Activated B cell treated with CpG ODN at 0.5 μM for 24 hours (primary cell): ENCODE results near the gene NBPF3. TPM values are rescaled to one million over a fixed set of nuclear protein-coding genes. Genes with fewer than 3 reads are reported as not detected.
"Not testable (repeated sequence)": the region's sequence is repeated elsewhere in the genome, so short reads cannot be mapped to it uniquely, and the experiment has no call there.

ENCODE experiments used
- ATAC-seq: fragments of 200-7000 bp; cut with Tn5 transposase; one replicate; pipeline ENCODE4 v1.10.0; 2021; ENCODE audit warnings: low read depth, mild to moderate bottlenecking, moderate library complexity
- CTCF ChIA-PET: fragments of 350-600 bp; sonication (Branson Sonifier 250); formaldehyde crosslinking; loops from one replicate; lab custom pipeline; 2021; ENCODE audit warnings: antibody characterized with exemption; lab: Charles Lee
- POLR2A ChIA-PET: fragments of 350-600 bp; sonication (Branson Sonifier 250); formaldehyde crosslinking; loops from one replicate; lab custom pipeline; 2021; ENCODE audit warnings: antibody characterized with exemption; lab: Charles Lee
- DNase-seq: peaks from one replicate; pipeline ENCODE4 v3.0.0; 2022
- H3K27ac Mint-ChIP-seq: one replicate; pipeline ENCODE4 v1.8.0; 2020; ENCODE audit warnings: mixed read lengths
- H3K27me3 Mint-ChIP-seq: one replicate; pipeline ENCODE4 v1.8.0; 2021; ENCODE audit warnings: mixed read lengths
- H3K36me3 Mint-ChIP-seq: one replicate; pipeline ENCODE4 v1.8.0; 2021; ENCODE audit warnings: low read depth, mixed read lengths
- H3K4me1 Mint-ChIP-seq: one replicate; pipeline ENCODE4 v1.8.0; 2021; ENCODE audit warnings: mixed read lengths
- H3K4me3 Mint-ChIP-seq: one replicate; pipeline ENCODE4 v1.8.0; 2020; ENCODE audit warnings: mild to moderate bottlenecking, mixed read lengths
- H3K9me3 Mint-ChIP-seq: one replicate; pipeline ENCODE4 v1.8.0; 2020; ENCODE audit warnings: mixed read lengths
- intact Hi-C: fragments of 100-400 bp; cut with micrococcal nuclease; formaldehyde crosslinking; loops from one replicate; pipeline ENCODE4 v1.15.1; 2024
- total RNA-seq: library from RNA; stranded (reverse); gene quantifications from 2 replicates; pipeline ENCODE4 v1.2.3, GENCODE V29; 2022
- TF ChIP-seq, protein P1 (sequence below): fragments of 200-600 bp; IDR thresholded peaks from one replicate; pipeline ENCODE4 v1.8.0; 2022; ENCODE audit warnings: antibody characterized with exemption, mild to moderate bottlenecking

The NBPF3 gene
- total RNA-seq, 1 donor from 2014 or later = 4.3 TPM

- Mint-ChIP-seq H3K27me3 (peaks cover 9% of the 10 kb centered on the region), H3K4me1 (peaks cover 16% of the 10 kb centered on the region), H3K9me3 (no peaks in the 10 kb centered on the region), H3K4me3 (peak overlapping the region; percentile 76), H3K36me3 (no peaks in the 10 kb centered on the region), H3K27ac (no peak overlapping the region)
- TF ChIP-seq, protein P1, sequence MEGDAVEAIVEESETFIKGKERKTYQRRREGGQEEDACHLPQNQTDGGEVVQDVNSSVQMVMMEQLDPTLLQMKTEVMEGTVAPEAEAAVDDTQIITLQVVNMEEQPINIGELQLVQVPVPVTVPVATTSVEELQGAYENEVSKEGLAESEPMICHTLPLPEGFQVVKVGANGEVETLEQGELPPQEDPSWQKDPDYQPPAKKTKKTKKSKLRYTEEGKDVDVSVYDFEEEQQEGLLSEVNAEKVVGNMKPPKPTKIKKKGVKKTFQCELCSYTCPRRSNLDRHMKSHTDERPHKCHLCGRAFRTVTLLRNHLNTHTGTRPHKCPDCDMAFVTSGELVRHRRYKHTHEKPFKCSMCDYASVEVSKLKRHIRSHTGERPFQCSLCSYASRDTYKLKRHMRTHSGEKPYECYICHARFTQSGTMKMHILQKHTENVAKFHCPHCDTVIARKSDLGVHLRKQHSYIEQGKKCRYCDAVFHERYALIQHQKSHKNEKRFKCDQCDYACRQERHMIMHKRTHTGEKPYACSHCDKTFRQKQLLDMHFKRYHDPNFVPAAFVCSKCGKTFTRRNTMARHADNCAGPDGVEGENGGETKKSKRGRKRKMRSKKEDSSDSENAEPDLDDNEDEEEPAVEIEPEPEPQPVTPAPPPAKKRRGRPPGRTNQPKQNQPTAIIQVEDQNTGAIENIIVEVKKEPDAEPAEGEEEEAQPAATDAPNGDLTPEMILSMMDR = no peak
- ChIA-PET CTCF (no interaction called here), POLR2A (no interaction called here)
- DNase-seq (no peak), ATAC-seq (peak; percentile 31)
- intact Hi-C loops = no loop called here
Measured at GRCh38 chr1:21397813-21398188, 42.1 kb upstream of the NBPF3 start.

DNA sequence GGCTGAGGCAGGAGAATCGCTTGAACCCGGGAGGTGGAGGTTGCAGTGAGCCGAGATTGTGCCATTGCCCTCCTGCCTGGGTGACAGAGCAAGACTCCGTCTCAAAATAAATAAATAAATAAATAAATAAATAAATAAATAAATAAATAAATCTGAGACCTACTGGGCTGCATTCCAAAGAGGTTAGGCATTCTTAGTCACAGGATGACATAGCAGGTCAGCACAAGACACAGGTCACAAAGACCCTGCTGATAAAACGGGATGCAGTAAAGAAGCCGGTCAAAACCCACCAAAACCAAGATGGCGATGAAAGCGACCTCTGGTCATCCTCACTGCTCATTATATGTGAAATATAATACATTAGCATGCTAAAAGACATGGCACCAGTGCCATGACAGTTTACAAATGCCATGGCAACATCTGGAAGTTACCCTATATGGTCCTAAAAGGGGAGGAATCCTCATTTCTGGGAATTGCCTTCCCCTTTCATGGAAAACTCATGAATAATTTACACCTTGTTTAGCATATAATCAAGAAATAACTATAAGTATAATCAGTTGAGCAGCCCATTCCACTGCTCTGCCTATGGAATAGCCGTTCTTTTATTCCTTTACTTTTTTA, 38.1 kb upstream of the NBPF3 start:
- intact Hi-C loops, CTCF ChIA-PET, POLR2A ChIA-PET, H3K4me1 Mint-ChIP-seq, H3K36me3 Mint-ChIP-seq, H3K4me3 Mint-ChIP-seq, DNase-seq, ATAC-seq, H3K9me3 Mint-ChIP-seq, H3K27ac Mint-ChIP-seq: not testable (repeated sequence)
- H3K27me3 Mint-ChIP-seq = peaks cover 11% of the 10 kb centered on the region

- no peaks in the 10 kb centered on the region for H3K36me3 Mint-ChIP-seq
- intact Hi-C loops = no loop called here
- no peak for DNase-seq
- no peak overlapping the region for H3K27ac Mint-ChIP-seq
- POLR2A ChIA-PET = no interaction called here
- CTCF ChIA-PET = no interaction called here
- peaks cover 6% of the 10 kb centered on the region for H3K27me3 Mint-ChIP-seq
- no peaks in the 10 kb centered on the region for H3K9me3 Mint-ChIP-seq
- no peaks in the 10 kb centered on the region for H3K4me1 Mint-ChIP-seq
- TF ChIP-seq, protein P1 = no peak
- no peak for ATAC-seq
- no peak overlapping the region for H3K4me3 Mint-ChIP-seq
Measured at GRCh38 chr1:21406659-21407058, 33.3 kb upstream of the NBPF3 start.

DNA sequence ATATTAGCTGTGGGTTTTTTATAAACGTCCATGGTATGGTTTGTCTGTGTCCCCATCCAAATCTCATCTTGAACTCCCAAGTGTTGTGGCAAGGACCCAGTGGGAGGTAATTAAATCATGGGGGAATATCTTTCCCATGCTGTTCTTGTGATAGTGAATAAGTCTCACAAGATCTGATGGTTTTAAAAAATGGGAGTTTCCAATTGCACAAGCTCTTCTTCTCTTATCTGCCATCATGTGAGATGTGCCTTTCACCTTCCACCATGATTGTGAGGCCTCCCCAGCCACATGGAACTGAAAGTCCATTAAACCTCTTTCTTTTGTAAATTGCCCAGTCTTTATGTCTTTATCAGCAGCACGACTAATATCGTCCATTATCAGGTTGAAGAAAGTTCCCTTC, 30.0 kb upstream of the NBPF3 start:
- POLR2A ChIA-PET, H3K4me1 Mint-ChIP-seq, H3K27me3 Mint-ChIP-seq, DNase-seq, H3K27ac Mint-ChIP-seq, H3K36me3 Mint-ChIP-seq, CTCF ChIA-PET, ATAC-seq, H3K9me3 Mint-ChIP-seq, H3K4me3 Mint-ChIP-seq, intact Hi-C loops: not testable (repeated sequence)

- TF ChIP-seq, protein P1 = no peak
- Mint-ChIP-seq H3K4me1 (no peaks in the 10 kb centered on the region), H3K4me3 (no peak overlapping the region), H3K36me3 (no peaks in the 10 kb centered on the region), H3K9me3 (no peaks in the 10 kb centered on the region), H3K27ac (no peak overlapping the region), H3K27me3 (peaks cover 11% of the 10 kb centered on the region)
- ChIA-PET POLR2A (no interaction called here), CTCF (no interaction called here)
- DNase-seq = no peak
- no peak for ATAC-seq
- intact Hi-C loops = no loop called here
Measured at GRCh38 chr1:21414015-21414414, 25.9 kb upstream of the NBPF3 start.

DNA sequence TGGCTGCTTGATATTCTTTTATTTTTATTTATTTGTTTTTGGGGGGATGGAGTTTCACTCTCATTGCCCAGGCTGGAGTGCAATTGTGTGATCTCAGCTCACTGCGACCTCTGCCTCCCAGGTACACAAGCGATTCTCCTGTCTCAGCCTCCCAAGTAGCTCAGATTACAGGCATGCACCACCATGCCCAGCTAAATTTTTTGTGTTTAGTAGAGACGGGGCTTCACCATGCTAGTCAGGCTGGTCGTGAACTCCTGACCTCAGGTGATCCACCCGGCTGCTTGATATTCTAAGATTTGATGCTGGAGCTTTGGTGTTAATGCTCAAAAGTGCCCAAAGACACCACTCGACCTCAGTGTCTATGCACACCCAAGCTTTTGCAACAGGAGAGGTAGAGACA, 19.6 kb upstream of the NBPF3 start:
- peaks cover 16% of the 10 kb centered on the region for H3K27me3 Mint-ChIP-seq
- H3K9me3 Mint-ChIP-seq, CTCF ChIA-PET, intact Hi-C loops, H3K4me3 Mint-ChIP-seq, H3K4me1 Mint-ChIP-seq, DNase-seq, H3K36me3 Mint-ChIP-seq, POLR2A ChIA-PET, ATAC-seq, H3K27ac Mint-ChIP-seq: not testable (repeated sequence)

DNA sequence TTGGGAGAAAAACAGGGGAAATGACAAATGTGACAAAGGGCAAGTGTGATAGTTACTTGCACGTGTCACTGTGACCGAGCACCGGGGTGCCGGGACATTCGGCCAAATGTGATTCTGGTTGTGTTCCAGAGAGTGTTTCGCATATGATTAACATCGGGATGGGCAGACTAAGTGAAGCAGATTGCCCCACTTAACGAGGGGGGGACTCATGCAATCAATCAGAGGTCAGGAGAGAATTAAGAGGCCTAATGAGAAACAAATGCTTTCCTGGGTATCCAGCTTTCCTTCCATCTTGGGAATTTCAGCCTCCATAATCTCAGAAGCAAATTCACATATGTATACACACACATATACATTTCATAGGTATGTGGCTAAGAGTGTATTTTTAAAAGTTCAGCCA, 18.6 kb upstream of the NBPF3 start:
- H3K4me3 Mint-ChIP-seq, H3K9me3 Mint-ChIP-seq, POLR2A ChIA-PET, H3K27ac Mint-ChIP-seq, H3K4me1 Mint-ChIP-seq, CTCF ChIA-PET, DNase-seq, intact Hi-C loops, H3K36me3 Mint-ChIP-seq, ATAC-seq: not testable (repeated sequence)
- peaks cover 11% of the 10 kb centered on the region for H3K27me3 Mint-ChIP-seq

DNA sequence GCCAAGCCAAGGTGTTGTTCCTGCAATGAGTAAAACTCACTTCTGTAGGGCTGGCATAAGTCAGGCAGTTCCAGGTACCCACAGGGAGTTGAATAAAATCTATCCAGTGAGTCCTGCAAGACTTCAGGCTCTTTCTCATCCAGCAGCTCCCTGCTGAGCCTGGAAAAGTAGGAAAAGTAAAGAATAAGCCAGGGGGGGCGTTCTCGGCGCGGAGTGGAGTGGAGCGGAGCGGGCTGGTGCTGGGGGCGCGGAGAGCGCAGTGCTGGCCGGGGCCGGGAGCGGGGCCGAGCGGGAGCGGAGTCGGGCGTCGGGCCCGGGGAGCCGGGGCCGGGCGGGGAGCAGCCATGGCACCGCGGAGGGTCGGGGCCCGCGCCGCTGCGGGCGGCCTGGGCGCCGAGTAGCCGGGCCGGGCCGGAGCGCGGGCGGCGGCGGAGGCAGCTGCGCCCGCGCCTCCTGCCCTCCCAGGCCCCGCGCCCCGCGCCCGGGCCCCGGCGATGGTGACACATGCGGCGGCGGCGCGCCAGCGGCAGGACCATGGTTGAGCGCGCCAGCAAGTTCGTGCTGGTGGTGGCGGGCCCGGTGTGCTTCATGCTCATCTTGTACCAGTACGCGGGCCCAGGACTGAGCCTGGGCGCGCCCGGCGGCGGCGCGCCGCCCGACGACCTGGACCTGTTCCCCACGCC, 12.0 kb upstream of the NBPF3 start:
- DNase-seq, CTCF ChIA-PET, H3K4me1 Mint-ChIP-seq, intact Hi-C loops, POLR2A ChIA-PET, H3K27me3 Mint-ChIP-seq, H3K36me3 Mint-ChIP-seq, H3K9me3 Mint-ChIP-seq, H3K27ac Mint-ChIP-seq: not testable (repeated sequence)
- ATAC-seq = peak; percentile 40
- peak overlapping the region; percentile 28 for H3K4me3 Mint-ChIP-seq

- H3K27me3 Mint-ChIP-seq = peaks cover 14% of the 10 kb centered on the region
- POLR2A ChIA-PET, H3K4me3 Mint-ChIP-seq, H3K36me3 Mint-ChIP-seq, intact Hi-C loops, H3K9me3 Mint-ChIP-seq, H3K27ac Mint-ChIP-seq, H3K4me1 Mint-ChIP-seq, CTCF ChIA-PET, DNase-seq: not testable (repeated sequence)
- peak; percentile 31 for ATAC-seq
Measured at GRCh38 chr1:21428481-21429073, 11.4 kb upstream of the NBPF3 start.
